AML-193 (cell line): ENCODE data around the gene LMO2.

Source experiments
- DNase-seq, 2 experiments: peaks; one replicate each; lab custom pipeline; 2025; lab: John Stamatoyannopoulos, UW

The LMO2 gene

DNA sequence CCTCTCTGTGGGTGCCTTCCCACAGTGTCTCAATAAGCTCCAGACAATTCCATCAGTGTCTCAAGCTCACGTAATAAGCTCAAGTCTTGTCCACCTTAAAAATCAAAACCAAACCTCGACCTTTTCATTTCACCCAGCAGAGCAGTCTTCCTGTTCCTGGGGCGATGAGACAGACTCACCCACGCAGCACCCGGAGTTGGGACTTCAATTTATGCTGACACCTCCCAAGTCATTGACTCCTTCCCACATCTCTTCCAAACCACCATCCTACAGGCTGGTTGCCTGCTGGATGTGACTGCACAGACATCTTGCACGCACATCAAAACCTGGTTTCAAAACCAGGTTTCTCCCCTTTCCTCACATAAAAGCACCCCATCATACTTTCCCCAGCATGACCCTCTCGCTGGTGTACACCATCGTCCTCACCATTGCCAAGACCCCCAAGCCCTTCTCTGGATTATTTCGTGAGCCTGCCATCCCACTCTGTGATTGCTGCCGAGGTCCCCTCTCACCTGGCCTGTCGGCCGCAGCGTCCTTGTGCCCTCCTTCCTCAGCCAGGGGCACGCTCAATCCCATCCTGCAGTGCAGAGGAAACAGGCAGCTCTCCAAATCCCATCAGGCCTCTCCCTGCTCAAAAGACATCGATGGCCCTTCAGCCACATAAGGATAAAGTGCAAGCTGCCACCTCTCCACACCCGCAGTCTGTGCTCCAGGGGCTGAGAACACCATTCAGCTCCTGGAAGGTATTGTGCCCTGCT lies 72.4 kb downstream of the LMO2 start:
- DNase-seq: no peak
